GM12878 (cell line): Measurements from ENCODE around the gene ELP4. TPM values are rescaled to one million over a fixed set of nuclear protein-coding genes. Genes with fewer than 3 reads are reported as not detected.
A peak's percentile ranks its signal among the peaks of the same experiment; 100 is the strongest.

ENCODE experiments used
- ATAC-seq: fragments of 200-7000 bp; cut with Tn5 transposase; 3 replicates; pipeline ENCODE4 v1.9.1; 2020; ENCODE audit warnings: mild to moderate bottlenecking, moderate library complexity
- BruUV-seq: library from RNA; stranded (reverse); fragments of 400-500 nt; replicated peaks from 2 replicates; lab custom pipeline; 2021; lab: Mats Ljungman, UMichigan
- CTCF ChIA-PET: fragments of 300-600 bp; sonication (Branson Sonifier 250); formaldehyde crosslinking; extraction: SDS; loops from one replicate; lab custom pipeline; 2021; ENCODE audit warnings: inconsistent platforms; lab: Yijun Ruan, JAX
- POLR2A ChIA-PET: fragments of 350-600 bp; formaldehyde crosslinking; extraction: SDS; loops from one replicate; lab custom pipeline; 2021; ENCODE audit warnings: inconsistent platforms; lab: Charles Lee
- RAD21 ChIA-PET: fragments of 300-600 bp; sonication (Branson Sonifier 250); formaldehyde crosslinking; loops from one replicate; lab custom pipeline; 2023; ENCODE audit warnings: antibody characterized with exemption; ENCODE audit not compliant: unreplicated experiment; lab: Charles Lee
- SMC1A ChIA-PET: fragments of 300-600 bp; sonication (Branson Sonifier 250); formaldehyde crosslinking; loops from one replicate; lab custom pipeline; 2023; ENCODE audit not compliant: unreplicated experiment, uncharacterized antibody; lab: Charles Lee
- DNase-seq: peaks from one replicate; pipeline ENCODE4 v3.0.0-alpha.2; 2011; ENCODE audit warnings: low read depth, low spot score
- FAIRE-seq: peaks from 3 replicates; lab custom pipeline; 2011; peaks lifted over from hg19 to GRCh38; lab: Jason Lieb, UNC
- H2AFZ ChIP-seq: 2 replicates; pipeline ENCODE4 v1.6.0; 2011; ENCODE audit warnings: low read depth, low read length, control low read depth; ENCODE audit not compliant: control insufficient read depth
- H3K27ac ChIP-seq: 2 replicates; pipeline ENCODE4 v1.5.1; 2011; ENCODE audit warnings: control low read depth; ENCODE audit not compliant: control insufficient read depth, insufficient read depth
- H3K27me3 ChIP-seq, 2 experiments: replicated peaks in 1 of 2; 2 replicates each; pipeline versions ENCODE4 v1.6.0 to v1.6.1; 2011; ENCODE audit warnings: low read length in 1 of 2; ENCODE audit not compliant: control insufficient read depth in 2 of 2, insufficient read depth in 2 of 2
- H3K36me3 ChIP-seq, 2 experiments: 2 replicates each; pipeline ENCODE4 v1.5.1; 2011; ENCODE audit warnings: low read length in 1 of 2; ENCODE audit not compliant: control insufficient read depth in 2 of 2, insufficient read depth in 2 of 2
- H3K4me1 ChIP-seq: 2 replicates; pipeline ENCODE4 v1.6.1; 2011; ENCODE audit warnings: mild to moderate bottlenecking, low read length, moderate library complexity, mixed read lengths; ENCODE audit not compliant: control insufficient read depth, insufficient read depth
- H3K4me2 ChIP-seq: 2 replicates; pipeline ENCODE4 v1.6.0; 2011; ENCODE audit warnings: control low read depth; ENCODE audit not compliant: control insufficient read depth, insufficient read depth
- H3K4me3 ChIP-seq: fragments of 200-600 bp; sonication (generic); 2 replicates; pipeline ENCODE4 v1.5.1; 2016
- H3K79me2 ChIP-seq: 2 replicates; pipeline ENCODE4 v1.6.0; 2011; ENCODE audit warnings: low read length; ENCODE audit not compliant: control insufficient read depth, insufficient read depth
- H3K9ac ChIP-seq: 2 replicates; pipeline ENCODE4 v1.8.0; 2011; ENCODE audit warnings: low read length, control low read depth, mixed read lengths; ENCODE audit not compliant: control insufficient read depth, insufficient read depth
- H3K9me3 ChIP-seq: replicated peaks from 3 replicates; pipeline ENCODE4 v1.5.1; 2011; ENCODE audit warnings: mild to moderate bottlenecking, low read length; ENCODE audit not compliant: control insufficient read depth, insufficient read depth
- H4K20me1 ChIP-seq: 2 replicates; pipeline ENCODE4 v1.6.0; 2011; ENCODE audit not compliant: control insufficient read depth, insufficient read depth
- ATF7 ChIP-seq: fragments of 450-650 bp; IDR thresholded peaks from 2 replicates; pipeline ENCODE4 v1.6.1; 2016; ENCODE audit warnings: low read depth, mild to moderate bottlenecking
- E4F1 ChIP-seq: fragments of 450-650 bp; IDR thresholded peaks from 2 replicates; pipeline ENCODE4 v1.6.1; 2018; ENCODE audit warnings: borderline replicate concordance, mild to moderate bottlenecking; ENCODE audit not compliant: partially characterized antibody
- IKZF1 ChIP-seq: fragments of 450-650 bp; conservative IDR thresholded peaks from 2 replicates; pipeline ENCODE4 v1.6.1; 2017; ENCODE audit warnings: antibody characterized with exemption, mild to moderate bottlenecking
- MEF2A ChIP-seq: IDR thresholded peaks from 2 replicates; pipeline ENCODE4 v1.6.1; 2011; ENCODE audit warnings: low read depth, mild to moderate bottlenecking, low read length, moderate library complexity; ENCODE audit not compliant: insufficient read depth
- MTA2 ChIP-seq: fragments of 450-650 bp; IDR thresholded peaks from 2 replicates; pipeline ENCODE4 v1.6.1; 2016; ENCODE audit warnings: low read depth, mild to moderate bottlenecking, moderate library complexity
- POLR2A ChIP-seq: IDR thresholded peaks from 2 replicates; pipeline ENCODE4 v1.6.1; 2011; ENCODE audit warnings: low read depth, mild to moderate bottlenecking, low read length
- POLR2AphosphoS2 ChIP-seq: IDR thresholded peaks from 2 replicates; pipeline ENCODE4 v1.6.1; 2011; ENCODE audit warnings: low read depth, mild to moderate bottlenecking, low read length, improper control_type of control experiment, moderate library complexity
- POLR2AphosphoS5 ChIP-seq: IDR thresholded peaks from 2 replicates; pipeline ENCODE4 v1.6.1; 2011; ENCODE audit warnings: mild to moderate bottlenecking, low read length, inconsistent platforms
- SUZ12 ChIP-seq: fragments of 200-600 bp; sonication (generic); IDR thresholded peaks from one replicate; pipeline ENCODE4 v1.6.1; 2018; ENCODE audit warnings: antibody characterized with exemption, mild to moderate bottlenecking; ENCODE audit not compliant: unreplicated experiment
- TCF7 ChIP-seq: IDR thresholded peaks from 2 replicates; pipeline ENCODE4 v1.6.1; 2014; ENCODE audit warnings: antibody characterized with exemption, borderline replicate concordance
- ZNF274 ChIP-seq: IDR thresholded peaks from one replicate; pipeline ENCODE4 v1.8.0; 2011; ENCODE audit not compliant: insufficient read length, insufficient read depth
- WGBS: methylation state at CpG from one replicate; pipeline ENCODE4 v1.1.6; 2016; ENCODE audit warnings: low lambda C conversion rate; ENCODE audit not compliant: insufficient replicate concordance, insufficient coverage; ENCODE audit errors: missing lambda C conversion rate; 5-methylcytosine and 5-hydroxymethylcytosine counted together
- in situ Hi-C: fragments of 300-500 bp; cut with MboI; formaldehyde crosslinking; loops from 9 replicates; pipeline ENCODE4 v1.14.3; 2018; ENCODE audit warnings: mixed read lengths
- intact Hi-C: fragments of 100-400 bp; cut with micrococcal nuclease; formaldehyde crosslinking; loops from one replicate; pipeline ENCODE4 v1.14.2; 2022; ENCODE audit not compliant: unreplicated experiment
- polyA plus RNA-seq, 11 experiments: library from polyadenylated mRNA; depleted of rRNA in 4 of 11; unstranded in 6 of 11; stranded (reverse) in 5 of 11; fragments of >200 nt; fragmentation: Nextera tagmentation in 4 of 11; fragmentation: Illumina TruSeq in 1 of 11; extraction: Ambion mirVana in 4 of 11; extraction: Trizol in 1 of 11; gene quantifications; 1 replicate in 1 of 11; 2 replicates in 10 of 11; pipeline versions ENCODE4 v1.2.1 to v1.2.3, GENCODE V29; 2011 to 2016; ENCODE audit warnings: inconsistent platforms in 2 of 11, missing spikeins in 2 of 11, low read depth in 1 of 11
- total RNA-seq, 4 experiments: library from RNA; depleted of rRNA in 3 of 4; stranded (reverse); fragments of >200 nt in 3 of 4; fragmentation: Illumina TruSeq in 1 of 4; extraction: Trizol in 1 of 4; gene quantifications; 2 replicates each; pipeline versions ENCODE4 v1.2.1 to v1.2.3, GENCODE V29; 2013 to 2021
- TF ChIP-seq, protein P1 (sequence below): IDR thresholded peaks from 2 replicates; pipeline ENCODE4 v1.6.1; 2011; ENCODE audit warnings: borderline replicate concordance, low read depth, mild to moderate bottlenecking, moderate library complexity, low read length; ENCODE audit not compliant: insufficient read depth, poor library complexity, severe bottlenecking
- TF ChIP-seq, protein P2 (sequence below): IDR thresholded peaks from 2 replicates; pipeline ENCODE4 v1.6.1; 2011; ENCODE audit warnings: borderline replicate concordance, low read depth, mild to moderate bottlenecking, moderate library complexity, mixed read lengths, low read length; ENCODE audit not compliant: insufficient read depth; ENCODE audit errors: extremely low read length

The ELP4 gene
- total and polyA plus RNA-seq, 10 of the 15 experiments (the other 5 are each of a cell fraction or from before 2014, with no cell fraction given) = 17.7 to 36.1 (median 27.0) TPM

- ChIA-PET CTCF (no interaction called here), POLR2A (no interaction called here), SMC1A (no interaction called here), RAD21 (no interaction called here)
- no peak overlapping the region for H3K9ac ChIP-seq
- H4K20me1 ChIP-seq = no peaks in the 10 kb centered on the region
- H3K79me2 ChIP-seq = no peaks in the 10 kb centered on the region
- BruUV-seq = no TSS peak
- no peak overlapping the region for H3K4me2 ChIP-seq
- no peaks in the 10 kb centered on the region for H3K4me1 ChIP-seq
- no peak overlapping the region for H3K4me3 ChIP-seq
- TF ChIP-seq TCF7 (no peak), POLR2A (no peak), ZNF274 (no peak), ATF7 (no peak)
- TF ChIP-seq, protein P1, sequence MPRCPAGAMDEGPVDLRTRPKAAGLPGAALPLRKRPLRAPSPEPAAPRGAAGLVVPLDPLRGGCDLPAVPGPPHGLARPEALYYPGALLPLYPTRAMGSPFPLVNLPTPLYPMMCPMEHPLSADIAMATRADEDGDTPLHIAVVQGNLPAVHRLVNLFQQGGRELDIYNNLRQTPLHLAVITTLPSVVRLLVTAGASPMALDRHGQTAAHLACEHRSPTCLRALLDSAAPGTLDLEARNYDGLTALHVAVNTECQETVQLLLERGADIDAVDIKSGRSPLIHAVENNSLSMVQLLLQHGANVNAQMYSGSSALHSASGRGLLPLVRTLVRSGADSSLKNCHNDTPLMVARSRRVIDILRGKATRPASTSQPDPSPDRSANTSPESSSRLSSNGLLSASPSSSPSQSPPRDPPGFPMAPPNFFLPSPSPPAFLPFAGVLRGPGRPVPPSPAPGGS = no peak
- TF ChIP-seq, all 136 proteins: peak for 0
- DNase-seq = no peak
- H3K27ac ChIP-seq = no peak overlapping the region
- WGBS = 98% methylated on average over 4 of the region's 4 CpGs
- H3K9me3 ChIP-seq = no peaks in the 10 kb centered on the region
- ATAC-seq = no peak
- FAIRE-seq = no peak
- no peaks in the 10 kb centered on the region for H3K36me3 ChIP-seq
- H2AFZ ChIP-seq = no peak overlapping the region
- in situ Hi-C loops (no loop called here), intact Hi-C loops (no loop called here)
- H3K27me3 ChIP-seq = no peaks in the 10 kb centered on the region
Measured at GRCh38 chr11:31687861-31688260, 178.3 kb downstream of the ELP4 start.

GRCh38 chr11:31689559-31689958 is 180.0 kb downstream of the ELP4 start:
- no peaks in the 10 kb centered on the region for H3K36me3 ChIP-seq
- CTCF ChIA-PET = interaction anchor here (1.8 kb wide), 1 partner anchor 49 kb away, joined by 6 read pairs; no protein-coding TSS in a partner anchor
- ATAC-seq = no peak
- no TSS peak for BruUV-seq
- H3K9me3 ChIP-seq = no peaks in the 10 kb centered on the region
- DNase-seq = no peak
- no peak overlapping the region for H3K27ac ChIP-seq
- H2AFZ ChIP-seq = no peak overlapping the region
- SMC1A ChIA-PET = interaction anchor here (1.0 to 1.1 kb wide), 3 partner anchors 11 to 49 kb away, joined by 3 to 4 read pairs (median 3); no protein-coding TSS in a partner anchor
- H3K4me3 ChIP-seq = no peak overlapping the region
- RAD21 ChIA-PET = no interaction called here
- no peak for FAIRE-seq
- no peaks in the 10 kb centered on the region for H3K79me2 ChIP-seq
- no peak overlapping the region for H3K9ac ChIP-seq
- no peaks in the 10 kb centered on the region for H4K20me1 ChIP-seq
- POLR2A ChIA-PET = no interaction called here
- intact Hi-C loops (no loop called here), in situ Hi-C loops (no loop called here)
- no peaks in the 10 kb centered on the region for H3K27me3 ChIP-seq
- no peak overlapping the region for H3K4me2 ChIP-seq
- H3K4me1 ChIP-seq = no peaks in the 10 kb centered on the region
- TF ChIP-seq IKZF1 (peak; percentile 28; the same call in 1 of the 2 replicates), POLR2AphosphoS5 (no peak), MEF2A (no peak), E4F1 (no peak), POLR2AphosphoS2 (no peak), SUZ12 (no peak), MTA2 (peak; percentile 78)
- TF ChIP-seq, protein P2, sequence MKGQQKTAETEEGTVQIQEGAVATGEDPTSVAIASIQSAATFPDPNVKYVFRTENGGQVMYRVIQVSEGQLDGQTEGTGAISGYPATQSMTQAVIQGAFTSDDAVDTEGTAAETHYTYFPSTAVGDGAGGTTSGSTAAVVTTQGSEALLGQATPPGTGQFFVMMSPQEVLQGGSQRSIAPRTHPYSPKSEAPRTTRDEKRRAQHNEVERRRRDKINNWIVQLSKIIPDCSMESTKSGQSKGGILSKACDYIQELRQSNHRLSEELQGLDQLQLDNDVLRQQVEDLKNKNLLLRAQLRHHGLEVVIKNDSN = no peak
